22Rv1 (cell line): ENCODE measurements around the gene TEK.

Experiments
- ZFX ChIP-seq: fragments of 450-650 bp; IDR thresholded peaks from 2 replicates; pipeline ENCODE4 v1.6.1; 2017; ENCODE audit warnings: antibody characterized with exemption, borderline replicate concordance
- TF ChIP-seq, protein P1 (sequence below): fragments of 450-650 bp; IDR thresholded peaks from 2 replicates; pipeline ENCODE4 v1.5.1; 2017; ENCODE audit warnings: mild to moderate bottlenecking

DNA sequence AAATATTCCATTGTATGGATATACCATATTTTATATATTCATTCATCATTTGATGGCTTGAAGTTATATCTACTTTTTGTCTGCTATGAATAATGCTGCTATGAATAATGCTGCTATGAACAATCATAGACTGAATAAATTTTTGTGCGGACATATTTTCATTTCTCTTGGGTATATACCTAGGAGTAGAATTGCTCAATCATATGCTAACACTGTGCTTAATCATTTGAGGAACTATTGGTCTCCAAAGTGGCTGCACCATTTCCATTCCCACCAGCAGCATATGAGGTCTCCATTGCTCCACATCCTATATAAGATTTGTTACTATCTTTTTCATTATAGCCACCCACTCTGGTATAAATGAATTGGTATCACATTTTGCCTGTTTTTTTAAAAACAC lies 18.3 kb upstream of the TEK start:
- TF ChIP-seq, protein P1, sequence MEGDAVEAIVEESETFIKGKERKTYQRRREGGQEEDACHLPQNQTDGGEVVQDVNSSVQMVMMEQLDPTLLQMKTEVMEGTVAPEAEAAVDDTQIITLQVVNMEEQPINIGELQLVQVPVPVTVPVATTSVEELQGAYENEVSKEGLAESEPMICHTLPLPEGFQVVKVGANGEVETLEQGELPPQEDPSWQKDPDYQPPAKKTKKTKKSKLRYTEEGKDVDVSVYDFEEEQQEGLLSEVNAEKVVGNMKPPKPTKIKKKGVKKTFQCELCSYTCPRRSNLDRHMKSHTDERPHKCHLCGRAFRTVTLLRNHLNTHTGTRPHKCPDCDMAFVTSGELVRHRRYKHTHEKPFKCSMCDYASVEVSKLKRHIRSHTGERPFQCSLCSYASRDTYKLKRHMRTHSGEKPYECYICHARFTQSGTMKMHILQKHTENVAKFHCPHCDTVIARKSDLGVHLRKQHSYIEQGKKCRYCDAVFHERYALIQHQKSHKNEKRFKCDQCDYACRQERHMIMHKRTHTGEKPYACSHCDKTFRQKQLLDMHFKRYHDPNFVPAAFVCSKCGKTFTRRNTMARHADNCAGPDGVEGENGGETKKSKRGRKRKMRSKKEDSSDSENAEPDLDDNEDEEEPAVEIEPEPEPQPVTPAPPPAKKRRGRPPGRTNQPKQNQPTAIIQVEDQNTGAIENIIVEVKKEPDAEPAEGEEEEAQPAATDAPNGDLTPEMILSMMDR = no peak
- TF ChIP-seq ZFX = no peak
